ENCODE measurements around the gene PPY.
"Not testable (repeated sequence)": the region's sequence is repeated elsewhere in the genome, so short reads cannot be mapped to it uniquely, and the experiment has no call there.

Gene PPY

DNA sequence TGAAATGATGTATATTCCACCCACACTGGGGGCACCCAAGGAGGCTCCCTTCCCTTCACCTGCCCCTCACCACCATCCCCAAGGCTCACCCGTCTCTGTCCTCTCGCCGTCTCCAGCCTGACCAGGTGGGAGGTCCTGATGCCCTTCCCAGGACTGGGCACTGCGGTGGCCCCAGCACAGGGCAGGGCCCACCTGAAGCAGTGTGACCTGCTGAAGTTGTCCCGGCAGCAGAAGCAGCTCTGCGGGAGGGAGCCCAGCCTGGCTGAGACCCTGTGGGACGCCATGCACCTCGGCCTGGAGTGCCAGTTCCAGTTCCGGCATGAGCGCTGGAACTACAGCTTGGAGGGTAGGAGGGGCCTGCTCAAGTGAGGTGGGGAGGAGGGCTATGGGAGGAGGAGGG is 9.9 kb downstream of the PPY start:
- no peak for DNase-seq (ENCODE audit: low read depth in 2 of 2)

DNA sequence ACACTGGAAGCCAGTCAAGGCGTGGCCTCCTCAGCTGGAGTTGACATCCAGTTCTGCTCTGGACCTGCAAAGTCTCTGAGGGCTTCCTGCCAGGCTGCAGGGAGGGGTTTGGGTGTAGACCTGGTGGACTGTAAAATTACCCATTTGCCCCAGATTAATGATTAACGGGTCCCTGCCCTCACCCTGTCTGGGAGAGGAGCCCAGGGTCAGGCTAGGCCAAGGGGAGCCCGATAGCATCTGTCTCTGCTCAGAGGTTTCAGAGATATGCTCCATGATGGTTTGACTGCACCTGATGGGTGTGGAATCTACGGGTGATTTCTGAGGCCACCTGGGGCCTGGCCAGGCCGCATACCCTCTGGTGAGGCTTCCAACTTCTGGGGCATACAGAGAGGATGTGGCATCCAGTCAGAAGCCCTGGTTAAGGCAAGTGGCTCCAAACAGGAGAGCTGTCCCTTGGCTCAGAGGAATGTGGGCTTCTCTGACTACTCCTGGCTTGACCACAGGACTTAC is 11.2 kb downstream of the PPY start:
- no peak for DNase-seq (ENCODE audit: low read depth in 2 of 2)

DNA sequence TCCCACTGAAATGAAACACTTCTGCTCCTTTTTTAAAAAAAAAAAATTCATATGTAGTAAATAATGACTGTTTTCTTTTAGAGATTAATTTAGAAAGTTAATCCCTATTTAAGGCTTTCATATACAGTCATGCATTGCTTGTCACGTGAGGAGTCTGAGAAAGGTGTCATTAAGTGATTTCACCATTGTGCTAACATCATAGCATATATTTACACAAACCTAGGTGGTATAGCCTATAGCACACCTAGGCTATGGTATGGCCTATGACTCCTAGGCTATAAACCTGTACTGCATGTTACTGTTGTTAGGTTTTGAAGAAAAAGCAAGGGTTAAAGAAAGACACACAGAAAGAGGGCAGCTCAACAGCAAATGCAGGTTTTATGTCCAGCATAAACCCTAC is 13.7 kb downstream of the PPY start:
- no peak for DNase-seq (ENCODE audit: low read depth in 2 of 2)

DNA sequence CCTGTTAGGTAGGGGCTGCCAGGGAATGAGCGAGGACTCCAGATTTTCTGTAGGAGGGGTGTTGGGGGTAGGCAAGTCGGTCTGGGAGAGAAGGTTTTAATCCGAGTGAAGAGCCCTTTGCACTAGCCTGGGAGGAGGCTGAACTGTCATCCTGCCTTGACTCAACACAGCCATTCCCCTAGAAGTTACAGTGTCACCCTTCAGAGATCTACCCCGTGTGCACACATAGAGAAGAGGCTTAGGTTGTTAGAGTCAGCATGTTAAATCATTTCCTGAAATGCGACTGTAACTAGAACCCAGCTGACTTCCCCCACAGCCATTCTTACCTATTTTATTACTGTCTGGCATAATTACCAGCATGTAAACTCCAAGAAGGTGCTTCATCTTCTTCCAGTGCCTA is 14.3 kb downstream of the PPY start:
- DNase-seq (ENCODE audit: low read depth in 2 of 2) = not testable (repeated sequence)

DNA sequence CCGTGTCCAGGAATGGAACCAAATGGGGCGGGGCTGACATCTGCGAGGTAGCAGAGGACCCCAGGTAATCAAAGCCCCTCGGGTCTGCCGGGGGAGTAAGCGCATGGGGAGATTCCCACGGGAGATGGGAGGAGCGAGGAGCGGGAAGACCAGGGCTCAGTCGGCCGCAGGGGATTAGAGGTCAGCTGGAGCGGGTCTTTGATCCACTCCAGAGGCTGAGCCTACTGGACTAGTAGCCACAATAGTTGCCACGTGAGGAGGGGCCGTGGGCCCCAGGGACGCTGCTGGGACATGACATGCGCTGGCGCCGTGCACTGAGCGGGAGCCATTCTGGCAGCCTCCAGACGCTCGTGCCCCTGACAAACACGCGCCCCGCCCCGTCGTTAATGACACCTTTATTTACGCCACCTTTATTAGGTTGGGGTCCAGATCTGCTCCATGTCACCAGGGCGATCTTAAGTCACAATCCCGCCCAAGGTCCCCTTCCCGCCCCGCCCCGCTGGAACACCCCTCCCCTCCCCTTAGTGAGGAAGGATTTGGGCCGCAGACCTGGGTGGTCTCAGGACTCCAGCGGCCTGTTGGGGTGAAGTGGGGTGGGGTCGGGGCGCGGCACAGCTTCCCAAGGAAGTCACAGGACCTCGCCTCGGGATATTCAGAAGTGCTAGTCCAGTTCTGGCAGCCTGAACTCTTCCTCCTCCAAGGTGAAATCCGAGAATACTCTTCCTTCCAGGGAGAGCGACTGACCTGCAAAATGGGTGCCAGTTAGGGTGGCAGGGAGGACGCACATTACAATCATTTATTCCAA is 15.0 kb downstream of the PPY start:
- DNase-seq (ENCODE audit: low read depth in 2 of 2) = no peak

DNA sequence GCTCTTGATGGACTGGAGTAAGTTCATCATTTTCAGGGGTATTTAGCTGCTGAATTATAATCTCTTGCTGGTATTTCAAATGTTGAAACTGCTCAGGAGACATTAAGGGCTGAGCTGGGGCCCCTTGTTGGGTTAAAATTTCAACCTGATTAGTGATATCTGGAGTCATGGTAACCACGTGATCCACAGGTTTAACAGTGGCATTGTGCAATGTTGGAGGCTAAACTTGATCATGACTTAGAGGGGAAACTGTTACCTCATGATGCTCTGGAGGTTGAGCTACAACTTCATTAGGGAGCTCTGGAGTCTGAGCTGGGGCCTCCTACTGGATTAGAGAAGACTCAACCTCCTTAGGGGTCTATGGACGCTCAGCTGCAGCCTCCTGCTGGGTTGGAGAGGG is 17.7 kb downstream of the PPY start:
- DNase-seq (ENCODE audit: low read depth in 2 of 2) = no peak

DNA sequence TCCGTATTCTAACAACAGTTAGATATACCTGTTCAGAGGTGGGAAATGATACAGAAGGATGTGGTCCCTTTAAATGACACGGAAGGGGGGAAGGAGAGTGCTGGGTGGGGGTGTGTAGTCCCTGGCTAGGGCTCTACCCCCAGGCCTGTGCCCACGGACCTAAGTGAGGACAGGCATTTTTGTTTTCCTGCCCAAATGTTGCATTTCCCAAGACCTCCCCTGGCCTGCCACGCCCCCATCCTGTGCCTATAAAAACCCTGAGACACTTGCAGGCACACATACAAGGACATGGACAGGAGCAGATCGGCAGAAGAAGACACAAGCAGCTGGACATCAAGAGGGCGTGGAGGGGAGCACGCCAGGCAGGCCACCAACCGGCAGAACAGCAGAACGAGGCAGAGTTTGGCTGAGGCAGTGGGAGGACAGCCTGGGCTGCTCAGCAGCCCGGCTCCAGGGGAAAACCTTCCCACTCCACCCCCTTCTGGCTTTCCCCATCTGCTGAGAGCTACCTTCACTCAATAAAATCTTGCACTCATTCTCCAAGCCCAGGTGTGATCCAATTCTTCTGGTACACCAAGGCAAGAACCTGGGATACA is 21.7 kb downstream of the PPY start:
- no peak for DNase-seq (ENCODE audit: low read depth in 2 of 2)

DNA sequence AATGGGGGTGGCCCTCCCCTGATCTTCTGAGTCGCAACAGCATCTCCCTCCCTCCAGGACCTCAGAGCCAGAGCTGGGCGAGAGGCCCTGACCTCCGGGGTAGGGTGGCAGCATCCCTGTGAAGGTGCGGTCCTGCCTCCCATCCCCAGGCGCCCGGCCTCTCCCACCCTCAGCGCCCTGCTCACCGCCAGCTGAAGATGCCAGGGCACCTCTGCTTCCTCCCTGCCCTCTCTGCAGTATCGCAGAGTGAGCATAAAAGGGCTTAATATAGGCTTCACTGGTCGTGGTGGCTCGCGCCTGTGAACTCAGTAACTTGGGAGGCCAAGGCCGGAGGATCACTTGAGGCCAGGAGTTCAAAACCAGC is 24.3 kb downstream of the PPY start:
- DNase-seq (ENCODE audit: low read depth in 2 of 2) = no peak

DNA sequence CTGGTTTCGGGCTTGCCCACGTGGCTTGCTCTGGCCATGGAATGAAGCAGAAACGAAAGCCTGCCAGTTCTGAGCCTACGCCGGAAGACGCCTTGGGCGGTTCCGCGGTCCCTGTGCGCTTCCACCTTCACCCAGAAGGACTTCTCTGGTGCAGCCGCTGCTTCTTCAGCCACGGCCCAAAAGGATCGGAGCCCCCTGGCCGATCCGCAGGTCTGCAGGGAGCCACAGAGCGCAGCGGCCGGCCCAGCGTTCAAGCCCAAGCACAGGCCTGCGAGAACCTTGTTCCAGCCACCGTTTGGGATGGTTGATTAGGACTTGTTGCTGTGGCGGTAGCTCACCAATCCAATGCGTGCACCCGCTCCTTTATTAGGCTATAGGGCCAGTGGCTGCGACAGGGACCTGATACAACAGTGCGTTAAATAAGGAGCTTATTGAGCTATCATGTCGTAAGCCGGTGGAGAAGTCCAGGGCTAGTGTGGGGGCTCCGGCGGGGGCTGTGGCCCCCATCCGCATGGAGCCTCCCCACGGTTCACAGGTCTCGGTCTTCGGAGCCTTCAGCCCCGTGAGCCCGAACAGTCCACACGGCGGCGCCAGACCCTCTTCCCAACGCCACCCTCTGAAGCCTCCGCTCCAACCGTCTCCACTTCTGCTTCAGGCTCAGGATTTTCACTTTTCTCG is 24.8 kb downstream of the PPY start:
- DNase-seq (ENCODE audit: low read depth in 2 of 2) = peak; percentile 21 to 41

DNA sequence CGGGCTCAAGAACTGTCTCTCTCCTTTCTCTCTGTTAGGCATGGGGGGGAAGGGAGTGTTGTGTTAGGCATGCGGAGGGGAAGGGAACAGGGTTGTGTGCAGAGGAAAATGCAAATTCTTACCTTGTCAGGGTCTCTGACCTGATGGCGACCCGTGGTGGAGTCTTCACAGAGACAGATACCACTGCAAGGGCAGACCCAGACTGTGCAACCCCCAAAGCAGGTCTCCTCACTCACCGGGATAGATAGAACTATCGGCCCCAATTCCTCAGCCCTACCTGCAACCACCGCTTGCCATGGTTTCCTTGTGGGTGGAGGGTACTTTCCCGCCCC is 25.3 kb downstream of the PPY start:
- DNase-seq (ENCODE audit: low read depth in 2 of 2) = no peak

DNA sequence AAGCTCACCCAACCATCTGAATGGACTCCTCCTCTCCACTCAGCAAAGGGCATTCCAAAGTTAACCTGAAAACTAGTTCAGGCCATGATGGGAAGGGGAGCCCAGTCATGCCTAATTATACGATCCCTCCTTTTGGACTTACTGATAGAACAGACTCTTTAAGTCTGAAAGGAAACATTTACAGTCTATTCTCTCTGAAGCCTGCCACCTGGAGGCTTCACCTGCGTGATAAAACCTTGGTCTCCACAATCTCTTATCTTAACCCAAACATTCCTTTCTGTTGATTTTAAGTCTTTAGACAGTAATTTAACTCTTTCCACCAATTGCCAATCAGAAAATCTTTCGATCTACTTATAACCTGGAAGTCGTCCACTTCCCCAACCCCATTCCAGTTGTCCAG is 25.9 kb downstream of the PPY start:
- no peak for DNase-seq (ENCODE audit: low read depth in 2 of 2)

DNA sequence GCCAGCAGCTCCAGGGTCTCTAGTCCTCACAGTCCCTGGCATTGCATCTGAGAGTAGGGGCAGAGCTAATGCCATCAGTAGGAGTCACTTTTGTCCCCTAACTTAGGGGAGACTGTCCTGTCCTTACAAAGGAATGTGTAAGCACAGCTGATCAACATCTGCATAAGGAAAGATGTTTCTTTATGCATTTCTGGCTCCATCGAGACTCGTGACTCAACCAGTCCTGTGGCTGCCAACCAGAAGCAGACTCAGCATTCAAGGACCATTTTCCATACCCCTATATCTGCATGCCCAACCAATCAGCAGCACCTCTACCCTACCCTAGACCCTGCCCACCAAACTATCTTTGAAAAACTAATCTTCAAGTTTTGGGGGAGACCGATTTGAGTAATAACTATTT is 26.7 kb downstream of the PPY start:
- no peak for DNase-seq (ENCODE audit: low read depth in 2 of 2)

DNA sequence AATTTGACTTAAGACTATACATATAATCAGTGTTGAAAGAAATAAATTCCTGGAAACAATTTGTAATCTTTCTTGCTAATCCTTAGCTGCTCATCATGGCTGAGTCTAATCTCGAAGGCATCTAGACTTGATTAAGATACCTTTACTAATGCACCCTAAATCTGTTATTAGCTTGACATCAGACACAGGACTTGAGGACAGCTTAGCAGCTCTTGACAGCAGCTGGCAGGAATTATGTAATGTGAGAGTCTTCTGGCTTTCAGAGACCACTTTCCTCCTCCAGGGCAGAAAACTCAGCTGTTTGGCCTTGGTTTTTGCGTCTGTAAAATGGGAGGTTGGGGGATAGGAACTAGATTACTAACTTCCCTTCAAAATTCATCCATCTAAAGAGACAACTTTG is 27.8 kb downstream of the PPY start:
- no peak for DNase-seq (ENCODE audit: low read depth in 2 of 2)

DNA sequence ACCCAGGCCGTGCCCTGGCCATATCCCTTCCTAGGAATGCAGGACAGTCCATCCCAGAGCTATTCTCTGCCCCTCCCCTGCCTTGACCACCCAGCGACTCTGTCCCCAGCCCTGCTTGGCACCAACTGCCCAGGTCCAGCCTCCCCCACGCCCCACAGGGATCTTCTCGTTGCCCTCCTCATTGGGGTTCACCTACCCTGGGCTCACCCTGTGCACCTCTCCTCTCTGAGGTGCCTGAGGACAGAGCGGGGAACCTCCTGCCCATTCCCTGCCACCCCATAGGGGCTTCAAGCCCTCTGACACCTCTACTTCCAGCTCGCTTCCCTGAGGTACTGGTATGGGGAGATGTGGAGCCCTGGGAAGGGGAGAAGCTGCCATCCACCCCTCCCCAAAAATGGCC is 28.7 kb downstream of the PPY start:
- no peak for DNase-seq (ENCODE audit: low read depth in 2 of 2)

DNA sequence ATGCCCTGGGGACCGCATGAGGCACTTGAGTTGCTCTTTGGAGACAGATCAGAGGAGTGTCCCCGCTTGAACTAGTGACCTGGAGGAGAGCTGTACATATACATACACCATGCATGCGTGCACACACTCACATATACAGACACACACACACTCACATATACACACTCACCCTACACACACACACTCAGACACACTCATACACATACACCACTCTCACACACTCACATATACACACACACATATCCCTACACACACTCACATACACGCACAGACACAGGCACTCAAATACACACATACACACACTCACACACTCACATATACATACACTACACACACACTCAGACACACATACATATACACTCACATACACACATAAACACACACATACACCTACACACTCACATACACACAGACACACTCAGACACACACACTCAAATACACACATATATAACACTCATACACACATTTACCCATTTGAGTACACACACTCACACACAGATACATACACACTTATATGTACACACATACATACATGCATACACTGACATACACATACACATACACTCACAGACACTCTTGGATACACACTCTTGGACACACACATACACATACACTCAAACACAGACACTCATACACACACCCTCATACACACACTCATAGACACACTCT is 29.5 kb downstream of the PPY start:
- DNase-seq (ENCODE audit: low read depth in 2 of 2) = no peak

DNA sequence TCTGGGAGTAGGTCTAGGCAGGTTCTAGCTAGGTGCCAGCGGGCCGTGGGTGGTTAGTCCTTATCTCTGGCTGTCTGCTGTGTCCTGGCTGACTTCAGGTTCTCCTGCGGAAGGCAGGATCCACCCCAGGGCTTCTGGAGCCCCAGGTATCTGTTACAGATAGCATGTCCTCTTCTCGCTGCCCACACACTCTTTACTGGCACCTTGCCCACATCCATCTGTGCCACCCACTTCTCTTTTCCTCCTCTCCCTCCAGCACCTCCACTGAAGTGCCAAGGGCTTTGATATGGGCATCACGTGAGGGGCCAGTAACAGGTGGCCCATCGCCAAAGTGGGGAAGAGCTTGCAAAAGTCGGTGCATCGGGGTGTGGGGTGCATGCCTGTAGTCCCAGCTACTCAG is 30.4 kb downstream of the PPY start:
- DNase-seq (ENCODE audit: low read depth in 2 of 2) = no peak

DNA sequence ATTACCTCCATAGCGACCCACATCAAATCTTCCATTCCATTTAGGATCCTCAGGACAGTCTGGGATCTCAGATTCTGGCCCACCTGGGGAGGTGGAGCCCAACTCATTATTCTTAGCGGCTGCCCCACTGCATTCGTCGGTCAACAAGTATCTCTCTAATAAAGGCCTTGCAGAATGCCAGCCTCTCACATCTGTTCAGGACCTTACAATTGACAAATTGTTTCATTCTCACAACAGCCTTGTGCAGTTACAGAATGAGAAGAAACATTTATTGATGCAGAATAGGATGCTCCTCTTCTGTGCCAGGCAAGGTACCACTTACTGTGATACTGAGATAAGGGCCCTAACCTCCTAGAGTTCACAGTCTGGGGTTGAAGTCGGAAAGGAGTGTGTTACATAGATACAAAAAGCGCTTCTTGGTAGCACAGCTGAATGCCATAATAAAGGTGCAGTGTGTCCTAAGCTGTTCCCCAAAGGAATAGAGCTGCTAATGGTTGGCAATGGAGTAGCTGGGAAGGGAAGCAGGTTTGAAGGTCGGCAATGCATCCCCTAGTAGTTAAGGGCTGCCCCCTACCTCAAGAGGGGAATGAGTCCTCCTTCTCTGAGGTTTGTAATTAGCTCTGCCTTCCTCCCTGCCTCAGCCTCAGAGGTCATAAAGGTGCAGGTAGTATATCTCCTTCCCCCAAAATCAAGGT is 32.6 kb downstream of the PPY start:
- no peak for DNase-seq (ENCODE audit: low read depth in 2 of 2)

DNA sequence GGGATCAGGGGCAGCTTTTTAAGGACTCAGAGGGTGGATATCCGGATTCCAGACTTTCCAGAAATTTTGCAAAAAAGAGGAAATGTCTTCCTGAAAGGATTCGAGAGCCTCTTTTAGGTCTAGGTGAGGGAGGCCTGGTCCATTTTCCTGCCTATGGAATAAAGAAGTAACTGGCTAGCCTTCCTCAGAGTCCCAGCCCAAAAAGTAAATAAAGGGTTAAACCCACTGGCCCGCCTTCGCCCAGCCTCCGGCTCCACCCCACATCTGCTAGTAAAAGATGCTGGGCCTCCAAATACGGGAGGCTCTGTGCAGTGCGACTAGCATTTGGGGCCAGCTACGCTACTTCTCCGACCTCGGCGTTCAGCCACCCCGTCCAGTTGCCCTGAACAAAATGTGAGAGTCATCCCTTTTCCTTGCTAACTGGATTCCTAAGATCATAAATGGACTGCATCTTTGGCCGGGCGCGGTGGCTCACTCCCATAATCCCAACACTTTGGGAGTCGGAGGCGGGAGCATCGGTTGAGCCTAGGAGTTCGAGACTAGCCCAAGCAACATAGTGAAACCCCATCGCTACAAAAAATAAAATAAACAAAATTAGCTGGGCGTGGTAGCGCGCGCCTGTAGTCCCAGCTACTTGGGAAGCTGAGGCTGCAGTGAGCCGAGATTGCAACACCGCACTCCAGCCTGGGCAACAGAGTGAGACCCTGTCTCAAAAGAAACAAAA is 34.1 kb downstream of the PPY start:
- peak; percentile 29 to 31 for DNase-seq (ENCODE audit: low read depth in 2 of 2)

DNA sequence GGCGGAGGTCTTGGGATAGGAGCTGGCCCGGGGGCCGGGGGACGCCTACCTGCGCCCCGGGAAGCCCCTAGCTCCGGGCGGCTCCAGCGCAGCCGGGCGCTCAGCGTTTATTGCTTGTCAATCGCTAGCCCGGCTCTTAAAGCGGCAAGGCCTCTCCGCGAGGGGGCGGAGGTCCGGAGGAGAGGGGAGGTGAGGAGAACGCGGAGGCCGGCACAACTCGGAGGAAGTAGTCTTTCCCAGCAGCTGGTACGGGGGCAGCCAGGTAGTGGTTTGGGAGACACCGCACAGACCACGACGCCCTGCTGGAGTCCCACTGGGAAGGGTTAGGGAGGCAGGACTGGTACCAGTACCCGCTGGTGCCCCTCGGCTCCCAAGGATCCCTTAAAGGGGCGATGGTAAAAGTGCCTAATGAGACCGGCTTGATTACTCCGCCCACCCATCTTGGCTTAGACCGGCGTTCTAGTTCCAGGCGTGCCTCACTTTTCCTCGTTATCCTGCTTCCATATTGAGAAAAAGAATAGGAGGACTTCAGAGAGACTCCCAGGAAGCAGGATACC is 34.8 kb downstream of the PPY start, which contains the start of gene MPP2:
MPP2 (minus strand) TSS at position 112 of the 557 bp plus-strand sequence. CDS start 3,076 bp downstream, outside the sequence.
- DNase-seq (ENCODE audit: low read depth in 2 of 2) = peak; percentile 12 to 43

DNA sequence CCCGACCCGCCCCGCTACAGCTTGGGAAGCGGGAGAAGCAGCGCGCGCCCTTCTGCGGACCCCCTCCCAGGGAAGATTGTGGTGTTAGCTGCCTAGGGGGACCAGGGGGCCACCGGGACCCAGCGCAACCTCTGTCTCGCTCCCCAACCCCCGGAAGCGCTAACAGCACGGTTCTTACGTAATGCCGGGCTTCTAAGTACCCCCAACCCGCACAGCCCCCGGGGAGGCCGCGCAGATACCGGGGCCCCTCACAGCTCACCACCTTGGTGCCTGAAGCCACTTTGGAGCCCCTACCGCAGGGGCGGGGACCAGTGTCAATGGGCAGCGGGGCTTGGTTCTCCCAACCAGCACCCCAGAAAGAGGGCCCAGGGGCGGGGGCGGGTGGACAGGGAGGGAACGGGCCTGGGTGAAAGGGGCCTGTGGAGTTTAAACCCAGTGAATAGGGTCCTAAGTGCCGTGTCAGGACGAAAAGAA is 35.3 kb downstream of the PPY start:
- no peak for DNase-seq (ENCODE audit: low read depth in 2 of 2)

All from stimulated activated CD8-positive, alpha-beta memory T cell treated with anti-CD3 and anti-CD28 coated beads, Interleukin-7, amount 100 ng/mL, for 4 hours (primary cell).